Mesenchymal stem cell (in vitro differentiated cells and primary cell): Measurements from ENCODE around the gene ZNF609.

Experiments used
- DNase-seq: peaks from one replicate; pipeline ENCODE4 v3.0.0-alpha.2; 2013
- H2AFZ ChIP-seq: one replicate; pipeline ENCODE4 v1.6.1; 2013; ENCODE audit warnings: low read depth, mild to moderate bottlenecking, control low read depth, inconsistent platforms, low read length, moderate library complexity
- H2AK5ac ChIP-seq: 2 replicates; pipeline ENCODE4 v1.6.1; 2013; ENCODE audit warnings: low read length, moderate library complexity, mild to moderate bottlenecking, inconsistent platforms; ENCODE audit not compliant: severe bottlenecking
- H2BK120ac ChIP-seq: one replicate; pipeline ENCODE4 v1.6.1; 2013; ENCODE audit warnings: low read depth, mild to moderate bottlenecking, inconsistent platforms, low read length, moderate library complexity
- H2BK12ac ChIP-seq, 2 experiments: one replicate each; pipeline ENCODE4 v1.6.1; 2013; ENCODE audit warnings: inconsistent platforms in 2 of 2, low read length in 2 of 2, mild to moderate bottlenecking in 2 of 2, moderate library complexity in 2 of 2, control low read depth in 1 of 2
- H2BK15ac ChIP-seq: one replicate; pipeline ENCODE4 v1.6.1; 2013; ENCODE audit warnings: mild to moderate bottlenecking, low read depth, inconsistent platforms; ENCODE audit not compliant: poor library complexity, severe bottlenecking
- H2BK5ac ChIP-seq: 2 replicates; pipeline ENCODE4 v1.6.1; 2013; ENCODE audit warnings: low read depth, mild to moderate bottlenecking, low read length, control low read depth, inconsistent platforms; ENCODE audit not compliant: poor library complexity, severe bottlenecking
- H3K14ac ChIP-seq, 2 experiments: one replicate each; pipeline ENCODE4 v1.6.1; 2013; ENCODE audit warnings: inconsistent platforms in 2 of 2, low read length in 2 of 2, control low read depth in 1 of 2, mild to moderate bottlenecking in 1 of 2, moderate library complexity in 1 of 2
- H3K18ac ChIP-seq, 2 experiments: one replicate each; pipeline ENCODE4 v1.6.1; 2013; ENCODE audit warnings: inconsistent platforms in 2 of 2, low read length in 2 of 2, control low read depth in 1 of 2, low read depth in 1 of 2, mild to moderate bottlenecking in 1 of 2
- H3K23ac ChIP-seq, 2 experiments: one replicate each; pipeline ENCODE4 v1.6.1; 2013; ENCODE audit warnings: inconsistent platforms in 2 of 2, low read length in 2 of 2, mild to moderate bottlenecking in 2 of 2, moderate library complexity in 2 of 2, control low read depth in 1 of 2
- H3K27ac ChIP-seq: 2 replicates; pipeline ENCODE4 v1.5.1; 2013; ENCODE audit warnings: mild to moderate bottlenecking, moderate library complexity, low read length, control low read depth, inconsistent platforms; ENCODE audit not compliant: poor library complexity, severe bottlenecking
- H3K27me3 ChIP-seq, 2 experiments: 2 replicates each; pipeline versions ENCODE4 v1.6.1 to v1.7.0; 2013; ENCODE audit warnings: low read length in 2 of 2, mild to moderate bottlenecking in 2 of 2, moderate library complexity in 2 of 2, control low read depth in 1 of 2, inconsistent platforms in 1 of 2; ENCODE audit not compliant: control insufficient read depth in 1 of 2, insufficient read depth in 1 of 2
- H3K36me3 ChIP-seq, 2 experiments: 2 replicates each; pipeline versions ENCODE4 v1.6.1 to v1.7.0; 2013; ENCODE audit warnings: low read length in 2 of 2, control low read depth in 1 of 2, inconsistent platforms in 1 of 2, low read depth in 1 of 2, mild to moderate bottlenecking in 1 of 2; ENCODE audit not compliant: insufficient read depth in 2 of 2, control insufficient read depth in 1 of 2
- H3K4ac ChIP-seq, 2 experiments: one replicate each; pipeline ENCODE4 v1.6.1; 2013; ENCODE audit warnings: inconsistent platforms in 2 of 2, low read length in 2 of 2, mild to moderate bottlenecking in 2 of 2, moderate library complexity in 2 of 2, control low read depth in 1 of 2, low read depth in 1 of 2
- H3K4me1 ChIP-seq: 2 replicates; pipeline ENCODE4 v1.6.1; 2013; ENCODE audit warnings: low read depth, low read length, control low read depth; ENCODE audit not compliant: control insufficient read depth, insufficient read depth
- H3K4me2 ChIP-seq: 2 replicates; pipeline ENCODE4 v1.6.1; 2013; ENCODE audit warnings: low read length, mild to moderate bottlenecking, inconsistent platforms; ENCODE audit not compliant: poor library complexity, severe bottlenecking
- H3K4me3 ChIP-seq, 2 experiments: 2 replicates each; pipeline versions ENCODE4 v1.5.1 to v1.7.0; 2013; ENCODE audit warnings: low read length in 2 of 2, mild to moderate bottlenecking in 2 of 2, control low read depth in 1 of 2, low read depth in 1 of 2; ENCODE audit not compliant: insufficient read depth in 1 of 2
- H3K79me1 ChIP-seq: replicated peaks from 2 replicates; pipeline ENCODE4 v1.6.1; 2013; ENCODE audit warnings: mild to moderate bottlenecking, control low read depth, low read length, inconsistent platforms; ENCODE audit not compliant: poor library complexity, severe bottlenecking
- H3K9ac ChIP-seq: 2 replicates; pipeline ENCODE4 v1.7.0; 2013; ENCODE audit warnings: mild to moderate bottlenecking, low read length, moderate library complexity
- H3K9me3 ChIP-seq: 2 replicates; pipeline ENCODE4 v1.7.0; 2013; ENCODE audit warnings: mild to moderate bottlenecking, low read length; ENCODE audit not compliant: control insufficient read depth
- H4K8ac ChIP-seq: one replicate; pipeline ENCODE4 v1.6.1; 2013; ENCODE audit warnings: inconsistent platforms, mild to moderate bottlenecking, low read length, moderate library complexity
- H4K91ac ChIP-seq: one replicate; pipeline ENCODE4 v1.6.1; 2013; ENCODE audit warnings: mild to moderate bottlenecking, low read length, inconsistent platforms
- WGBS: methylation state at CpG from one replicate; pipeline ENCODE4 v1.1.7; 2013; ENCODE audit warnings: mixed read lengths; 5-methylcytosine and 5-hydroxymethylcytosine counted together

Gene ZNF609

GRCh38 chr15:64665179-64665578 lies 204.8 kb downstream of the ZNF609 start:
- Histone ChIP-seq H3K4ac (no peak overlapping the region), H3K4me1 (peaks cover 11% of the 10 kb centered on the region), H2BK120ac (no peak overlapping the region), H3K9me3 (no peaks in the 10 kb centered on the region), H2AK5ac (no peak overlapping the region), H4K91ac (no peak overlapping the region), H3K18ac (no peak overlapping the region), H3K4me2 (no peak overlapping the region), H3K9ac (no peak overlapping the region), H3K23ac (no peak overlapping the region), H2BK15ac (no peak overlapping the region), H2BK12ac (no peak overlapping the region), H3K14ac (no peak overlapping the region), H3K36me3 (peaks cover 0 to 6% of the 10 kb centered on the region in 2 experiments), H3K27me3 (no peaks in the 10 kb centered on the region), H4K8ac (no peak overlapping the region), H3K4me3 (no peak overlapping the region), H2AFZ (no peak overlapping the region), H3K79me1 (peaks cover 24% of the 10 kb centered on the region), H2BK5ac (no peak overlapping the region), H3K27ac (peak overlapping the region; percentile 81)
- no peak for DNase-seq
- WGBS = 90% methylated on average over 1 of the region's 1 CpG

GRCh38 chr15:64667736-64668161 lies 207.4 kb downstream of the ZNF609 start:
- 28% methylated on average over 1 of the region's 1 CpG for WGBS
- no peak overlapping the region for H3K9ac ChIP-seq
- no peak overlapping the region for H2BK15ac ChIP-seq
- no peaks in the 10 kb centered on the region for H3K9me3 ChIP-seq
- H2BK5ac ChIP-seq = no peak overlapping the region
- H3K4me1 ChIP-seq = peaks cover 11% of the 10 kb centered on the region
- H3K4me3 ChIP-seq = no peak overlapping the region
- H3K23ac ChIP-seq = no peak overlapping the region
- H3K4me2 ChIP-seq = no peak overlapping the region
- H2AK5ac ChIP-seq = no peak overlapping the region
- no peak overlapping the region for H3K14ac ChIP-seq
- H3K18ac ChIP-seq = no peak overlapping the region
- H2AFZ ChIP-seq = no peak overlapping the region
- H3K27ac ChIP-seq = peak overlapping the region; percentile 79
- DNase-seq = peak; percentile 44
- H3K79me1 ChIP-seq = peaks cover 9% of the 10 kb centered on the region
- no peak overlapping the region for H2BK12ac ChIP-seq
- no peak overlapping the region for H2BK120ac ChIP-seq
- peaks cover 0 to 6% of the 10 kb centered on the region in 2 experiments for H3K36me3 ChIP-seq
- no peaks in the 10 kb centered on the region for H3K27me3 ChIP-seq
- no peak overlapping the region for H4K8ac ChIP-seq
- H3K4ac ChIP-seq = no peak overlapping the region
- no peak overlapping the region for H4K91ac ChIP-seq

- Histone ChIP-seq H2BK12ac (no peak overlapping the region), H3K36me3 (peaks cover 31 to 40% of the 10 kb centered on the region in 2 experiments), H2BK15ac (peak overlapping the region; percentile 4), H3K9ac (no peak overlapping the region), H2AK5ac (no peak overlapping the region), H3K4ac (no peak overlapping the region), H2BK120ac (no peak overlapping the region), H4K91ac (no peak overlapping the region), H2AFZ (no peak overlapping the region), H3K4me3 (no peak overlapping the region), H4K8ac (no peak overlapping the region), H3K18ac (no peak overlapping the region), H3K79me1 (peaks cover 21% of the 10 kb centered on the region), H2BK5ac (no peak overlapping the region), H3K9me3 (no peaks in the 10 kb centered on the region), H3K14ac (no peak overlapping the region), H3K4me1 (peaks cover 2% of the 10 kb centered on the region), H3K23ac (no peak overlapping the region), H3K27me3 (no peaks in the 10 kb centered on the region), H3K27ac (no peak overlapping the region), H3K4me2 (no peak overlapping the region)
- 96% methylated on average over 12 of the region's 12 CpGs for WGBS
- no peak for DNase-seq
Observed at GRCh38 chr15:64673866-64674265, 213.5 kb downstream of the ZNF609 start.

DNA sequence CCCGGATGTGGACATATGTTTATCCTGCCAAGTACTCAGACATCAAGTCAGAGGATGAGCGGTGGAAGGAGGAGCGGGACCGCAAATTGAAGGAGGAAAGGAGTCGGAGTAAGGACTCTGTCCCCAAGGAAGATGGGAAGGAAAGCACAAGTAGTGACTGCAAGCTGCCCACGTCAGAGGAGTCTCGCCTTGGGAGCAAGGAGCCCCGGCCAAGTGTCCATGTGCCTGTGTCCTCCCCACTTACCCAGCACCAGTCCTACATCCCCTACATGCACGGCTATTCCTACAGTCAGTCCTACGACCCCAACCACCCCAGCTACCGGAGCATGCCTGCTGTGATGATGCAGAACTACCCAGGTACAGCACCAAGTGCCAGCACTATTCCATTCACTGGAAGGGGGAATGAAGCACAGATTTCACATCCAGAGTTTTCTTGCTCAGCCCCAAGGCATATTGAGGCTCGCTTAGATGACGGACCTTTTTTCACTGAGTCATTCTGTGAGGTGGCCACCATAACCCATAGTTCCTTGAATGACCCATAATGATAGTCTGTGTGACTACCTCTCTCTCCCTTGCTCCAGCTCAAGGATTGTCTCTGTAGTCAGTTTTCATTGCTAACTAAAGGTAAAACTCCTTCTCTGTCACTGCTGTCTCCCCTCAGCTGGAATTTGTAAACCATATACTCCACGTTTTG lies 217.9 kb downstream of the ZNF609 start:
- Histone ChIP-seq H3K4ac (no peak overlapping the region), H3K27me3 (no peaks in the 10 kb centered on the region), H2AK5ac (no peak overlapping the region), H3K79me1 (peaks cover 21% of the 10 kb centered on the region), H2AFZ (no peak overlapping the region), H3K4me2 (no peak overlapping the region), H3K27ac (no peak overlapping the region), H3K4me3 (no peak overlapping the region), H2BK5ac (no peak overlapping the region), H3K4me1 (peaks cover 2% of the 10 kb centered on the region), H2BK120ac (no peak overlapping the region), H2BK12ac (no peak overlapping the region), H3K23ac (no peak overlapping the region), H4K8ac (no peak overlapping the region), H2BK15ac (no peak overlapping the region), H3K9ac (no peak overlapping the region), H3K36me3 (peaks cover 61 to 78% of the 10 kb centered on the region in 2 experiments), H3K9me3 (no peaks in the 10 kb centered on the region), H3K18ac (no peak overlapping the region), H4K91ac (no peak overlapping the region), H3K14ac (no peak overlapping the region)
- no peak for DNase-seq
- WGBS = 88% methylated on average over 12 of the region's 14 CpGs
